ENCODE data around the gene HOXD9.

GRCh38 chr2:176081376-176081836 is 41.1 kb upstream of the HOXD9 start:
- no peak for TF ChIP-seq EZH2 (IDR thresholded peaks at IDR 0.05; ENCODE audit: low read depth, low read length, severe bottlenecking)
- no peak for TF ChIP-seq CTCF (IDR thresholded peaks at IDR 0.05; ENCODE audit: control extremely low read depth in 1 of 3, insufficient read depth in 1 of 3, low read depth in 1 of 3, low read length in 3 of 3)
- TF ChIP-seq POLR2A (IDR thresholded peaks at IDR 0.05; ENCODE audit: control extremely low read depth in 1 of 2, low read depth in 2 of 2, low read length in 2 of 2): no peak
- no peak for TF ChIP-seq RFX5 (IDR thresholded peaks at IDR 0.05; ENCODE audit: borderline replicate concordance, low read depth, low read length)
- TF ChIP-seq BCL11A (IDR thresholded peaks at IDR 0.05; ENCODE audit: low read depth in 2 of 2, low read length in 2 of 2): no peak
- no peak for TF ChIP-seq TCF12 (IDR thresholded peaks at IDR 0.05; ENCODE audit: low read depth, low read length)
- TF ChIP-seq CBX5 (IDR thresholded peaks at IDR 0.05; ENCODE audit: low read depth, low read length): no peak
- TF ChIP-seq GABPA (IDR thresholded peaks at IDR 0.05; ENCODE audit: borderline replicate concordance, insufficient read depth, low read length): no peak
- no peak for TF ChIP-seq JUND (IDR thresholded peaks at IDR 0.05; ENCODE audit: low read length)
- TF ChIP-seq EP300 (IDR thresholded peaks at IDR 0.05; ENCODE audit: borderline replicate concordance in 1 of 2, low read depth in 2 of 2, low read length in 2 of 2): no peak
- no peak for TF ChIP-seq TAF1 (IDR thresholded peaks at IDR 0.05; ENCODE audit: low read depth, low read length)
- no peak for TF ChIP-seq JUN (IDR thresholded peaks at IDR 0.05; ENCODE audit: low read depth, low read length)
